Measurements from ENCODE around the gene ZNF605. TPM values are rescaled to one million over a fixed set of nuclear protein-coding genes. Genes with fewer than 3 reads are reported as not detected.

The ZNF605 gene
- total and polyA plus RNA-seq, 9 of the 15 experiments (the other 6 are each of a cell fraction or from before 2014, with no cell fraction given), result 0.45 to 1.1 (median 0.68) TPM

DNA sequence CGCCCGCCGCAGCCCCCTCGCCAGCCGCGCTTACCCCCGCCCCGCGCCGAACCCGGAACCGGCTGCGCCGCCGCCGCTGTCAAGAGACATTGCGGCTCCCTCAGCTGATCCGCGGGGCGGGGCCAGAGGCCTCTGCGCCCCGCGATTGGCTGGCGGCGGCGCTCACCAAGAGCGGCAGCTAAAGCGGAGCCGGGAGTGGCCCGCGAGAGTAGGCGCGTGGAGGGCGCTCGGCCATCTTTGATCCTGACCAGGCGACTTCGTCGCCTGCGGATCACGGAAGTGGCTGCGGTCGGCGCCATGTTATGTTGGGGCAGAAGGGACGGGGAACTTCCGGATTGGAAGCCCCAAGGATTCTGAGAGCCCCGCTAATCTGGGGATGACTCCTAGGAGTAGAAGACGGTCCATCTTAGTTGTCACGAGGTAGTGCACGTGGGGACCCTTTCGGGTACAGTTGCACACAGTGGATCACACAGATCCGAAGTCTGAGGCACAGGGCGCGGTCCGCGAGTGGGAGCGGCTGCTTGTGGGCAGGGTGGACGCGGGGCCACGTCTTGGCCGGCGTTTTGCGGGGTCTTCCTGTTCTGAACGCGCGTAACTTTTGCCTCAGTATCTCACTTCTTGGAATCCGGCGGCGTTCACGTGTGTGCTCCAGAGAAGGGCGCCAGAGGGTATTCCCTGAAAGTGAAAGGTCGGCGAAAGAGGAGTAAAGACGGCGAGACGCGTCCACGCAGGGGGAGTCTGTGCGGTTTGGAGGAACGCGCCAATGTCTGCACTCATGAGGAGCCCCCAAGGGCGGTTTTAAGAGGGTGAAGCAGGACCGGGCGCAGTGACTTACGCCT, 68.4 kb downstream of the ZNF605 start, which contains the start of gene CHFR (continued):
- TF ChIP-seq, protein P1, sequence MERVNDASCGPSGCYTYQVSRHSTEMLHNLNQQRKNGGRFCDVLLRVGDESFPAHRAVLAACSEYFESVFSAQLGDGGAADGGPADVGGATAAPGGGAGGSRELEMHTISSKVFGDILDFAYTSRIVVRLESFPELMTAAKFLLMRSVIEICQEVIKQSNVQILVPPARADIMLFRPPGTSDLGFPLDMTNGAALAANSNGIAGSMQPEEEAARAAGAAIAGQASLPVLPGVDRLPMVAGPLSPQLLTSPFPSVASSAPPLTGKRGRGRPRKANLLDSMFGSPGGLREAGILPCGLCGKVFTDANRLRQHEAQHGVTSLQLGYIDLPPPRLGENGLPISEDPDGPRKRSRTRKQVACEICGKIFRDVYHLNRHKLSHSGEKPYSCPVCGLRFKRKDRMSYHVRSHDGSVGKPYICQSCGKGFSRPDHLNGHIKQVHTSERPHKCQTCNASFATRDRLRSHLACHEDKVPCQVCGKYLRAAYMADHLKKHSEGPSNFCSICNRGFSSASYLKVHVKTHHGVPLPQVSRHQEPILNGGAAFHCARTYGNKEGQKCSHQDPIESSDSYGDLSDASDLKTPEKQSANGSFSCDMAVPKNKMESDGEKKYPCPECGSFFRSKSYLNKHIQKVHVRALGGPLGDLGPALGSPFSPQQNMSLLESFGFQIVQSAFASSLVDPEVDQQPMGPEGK (CRISPR knock-in tag; IDR thresholded peaks at IDR 0.05; ENCODE audit: borderline replicate concordance), result no peak
- TF ChIP-seq TBL1XR1 (IDR thresholded peaks at IDR 0.05; ENCODE audit: low read length in 2 of 2) (peak in 1 of 2 experiments; percentile 39; a peak in 1 of 4 replicates), NFRKB (IDR thresholded peaks at IDR 0.05; ENCODE audit: low read depth) (peak; percentile 89), SNRNP70 (optimal IDR thresholded peaks at IDR 0.05; ENCODE audit: low read depth, low read length) (no peak), ILF3 (IDR thresholded peaks at IDR 0.05; ENCODE audit: borderline replicate concordance) (no peak), TAL1 (IDR thresholded peaks at IDR 0.05) (no peak), ZNF23 (CRISPR knock-in tag; IDR thresholded peaks at IDR 0.05) (no peak), C11orf30 (IDR thresholded peaks at IDR 0.05; ENCODE audit: low read depth) (no peak), ERF (CRISPR knock-in tag; IDR thresholded peaks at IDR 0.05) (peak; percentile 79), BHLHE40 (IDR thresholded peaks at IDR 0.05; ENCODE audit: low read length) (no peak; the same call in 1 of the 2 replicates), ESRRB (CRISPR knock-in tag; IDR thresholded peaks at IDR 0.05; ENCODE audit: borderline replicate concordance) (no peak), XRCC3 (IDR thresholded peaks at IDR 0.05) (no peak; the same call in 1 of the 2 replicates), NFXL1 (CRISPR knock-in tag; IDR thresholded peaks at IDR 0.05) (no peak)
- TF ChIP-seq, protein P2, sequence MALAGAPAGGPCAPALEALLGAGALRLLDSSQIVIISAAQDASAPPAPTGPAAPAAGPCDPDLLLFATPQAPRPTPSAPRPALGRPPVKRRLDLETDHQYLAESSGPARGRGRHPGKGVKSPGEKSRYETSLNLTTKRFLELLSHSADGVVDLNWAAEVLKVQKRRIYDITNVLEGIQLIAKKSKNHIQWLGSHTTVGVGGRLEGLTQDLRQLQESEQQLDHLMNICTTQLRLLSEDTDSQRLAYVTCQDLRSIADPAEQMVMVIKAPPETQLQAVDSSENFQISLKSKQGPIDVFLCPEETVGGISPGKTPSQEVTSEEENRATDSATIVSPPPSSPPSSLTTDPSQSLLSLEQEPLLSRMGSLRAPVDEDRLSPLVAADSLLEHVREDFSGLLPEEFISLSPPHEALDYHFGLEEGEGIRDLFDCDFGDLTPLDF (CRISPR knock-in tag; IDR thresholded peaks at IDR 0.05), result no peak
- TF ChIP-seq, protein P3, sequence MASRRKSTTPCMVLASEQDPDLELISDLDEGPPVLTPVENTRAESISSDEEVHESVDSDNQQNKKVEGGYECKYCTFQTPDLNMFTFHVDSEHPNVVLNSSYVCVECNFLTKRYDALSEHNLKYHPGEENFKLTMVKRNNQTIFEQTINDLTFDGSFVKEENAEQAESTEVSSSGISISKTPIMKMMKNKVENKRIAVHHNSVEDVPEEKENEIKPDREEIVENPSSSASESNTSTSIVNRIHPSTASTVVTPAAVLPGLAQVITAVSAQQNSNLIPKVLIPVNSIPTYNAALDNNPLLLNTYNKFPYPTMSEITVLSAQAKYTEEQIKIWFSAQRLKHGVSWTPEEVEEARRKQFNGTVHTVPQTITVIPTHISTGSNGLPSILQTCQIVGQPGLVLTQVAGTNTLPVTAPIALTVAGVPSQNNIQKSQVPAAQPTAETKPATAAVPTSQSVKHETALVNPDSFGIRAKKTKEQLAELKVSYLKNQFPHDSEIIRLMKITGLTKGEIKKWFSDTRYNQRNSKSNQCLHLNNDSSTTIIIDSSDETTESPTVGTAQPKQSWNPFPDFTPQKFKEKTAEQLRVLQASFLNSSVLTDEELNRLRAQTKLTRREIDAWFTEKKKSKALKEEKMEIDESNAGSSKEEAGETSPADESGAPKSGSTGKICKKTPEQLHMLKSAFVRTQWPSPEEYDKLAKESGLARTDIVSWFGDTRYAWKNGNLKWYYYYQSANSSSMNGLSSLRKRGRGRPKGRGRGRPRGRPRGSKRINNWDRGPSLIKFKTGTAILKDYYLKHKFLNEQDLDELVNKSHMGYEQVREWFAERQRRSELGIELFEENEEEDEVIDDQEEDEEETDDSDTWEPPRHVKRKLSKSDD (conservative IDR thresholded peaks at IDR 0.05; ENCODE audit: low read length), result no peak; the same call in 1 of the 2 replicates
